ENCODE results near the gene SEPTIN12.

The SEPTIN12 gene

DNA sequence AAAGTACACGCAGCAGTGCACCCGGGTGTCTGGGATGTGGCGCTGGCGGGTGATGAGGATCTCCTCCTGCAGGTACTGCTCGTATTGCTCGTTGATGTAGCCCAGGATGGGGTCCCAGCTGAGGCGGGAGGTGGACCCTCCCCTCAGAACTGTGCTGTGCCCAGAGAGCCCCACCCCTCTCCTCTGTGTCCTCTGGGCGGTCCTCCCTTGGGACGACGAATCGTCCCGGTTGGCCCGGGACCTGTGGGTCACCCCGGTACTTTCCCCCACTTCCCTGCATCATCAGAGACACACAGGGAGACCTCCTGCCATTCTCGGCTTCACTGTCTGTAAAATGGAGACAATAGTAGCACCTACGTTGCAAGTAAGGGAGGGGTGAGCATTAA lies 4.2 kb downstream of the SEPTIN12 start:
- no peak for DNase-seq (ENCODE audit: low spot score)

DNA sequence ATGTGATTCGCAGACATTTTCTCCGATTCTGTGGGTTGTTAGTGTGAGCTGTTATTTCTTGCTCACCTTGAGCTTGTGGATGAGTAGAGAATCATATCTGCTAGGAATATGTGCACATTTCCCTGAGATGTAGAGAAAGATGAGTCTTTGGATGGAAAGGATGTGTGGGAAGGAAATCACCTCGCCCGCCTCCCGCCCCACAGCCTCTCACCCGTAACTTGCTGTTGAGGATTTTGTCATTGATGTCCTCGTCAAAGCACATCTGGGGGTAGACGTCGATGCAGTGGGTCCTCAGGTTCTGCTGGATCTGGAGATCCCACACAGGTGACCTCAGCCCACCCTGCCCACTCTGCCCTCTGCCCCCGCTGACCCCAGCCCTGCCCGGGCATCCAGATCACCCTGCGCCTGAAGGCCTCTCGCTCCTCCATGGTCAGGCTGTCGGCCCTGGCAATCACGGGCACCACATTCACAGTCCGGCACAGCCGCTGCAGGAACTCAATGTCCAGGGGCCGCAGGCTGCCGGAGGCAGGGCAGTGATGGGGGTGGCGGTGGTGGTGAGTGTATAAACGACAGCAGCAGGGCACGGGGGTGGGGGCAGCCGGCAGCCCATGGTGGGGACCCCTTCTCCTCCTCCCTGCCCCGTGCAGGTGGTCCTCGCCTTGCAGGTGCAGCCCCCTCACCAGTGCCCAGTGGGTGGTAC lies 4.7 kb downstream of the SEPTIN12 start:
- DNase-seq (ENCODE audit: low spot score), result no peak

DNA sequence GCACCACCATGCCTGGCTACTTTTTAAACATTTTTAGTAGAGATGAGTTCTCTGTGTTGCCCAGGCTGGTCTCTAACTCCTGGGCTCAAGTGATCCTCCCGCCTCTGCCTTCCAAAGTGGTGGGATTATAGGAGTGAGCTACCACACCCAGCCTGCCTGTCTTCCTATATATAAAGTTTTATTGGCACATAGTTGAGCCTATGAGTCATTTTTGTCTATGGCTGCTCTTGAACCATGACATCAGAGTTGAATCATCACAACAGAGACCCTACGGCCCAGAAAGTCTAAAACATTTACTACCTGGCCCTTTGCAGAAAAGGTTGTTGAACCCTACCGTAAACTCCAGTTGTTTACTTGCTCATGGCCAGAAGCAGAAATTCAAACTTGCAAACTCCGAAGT lies 7.9 kb downstream of the SEPTIN12 start:
- no peak for DNase-seq (ENCODE audit: low spot score)

DNA sequence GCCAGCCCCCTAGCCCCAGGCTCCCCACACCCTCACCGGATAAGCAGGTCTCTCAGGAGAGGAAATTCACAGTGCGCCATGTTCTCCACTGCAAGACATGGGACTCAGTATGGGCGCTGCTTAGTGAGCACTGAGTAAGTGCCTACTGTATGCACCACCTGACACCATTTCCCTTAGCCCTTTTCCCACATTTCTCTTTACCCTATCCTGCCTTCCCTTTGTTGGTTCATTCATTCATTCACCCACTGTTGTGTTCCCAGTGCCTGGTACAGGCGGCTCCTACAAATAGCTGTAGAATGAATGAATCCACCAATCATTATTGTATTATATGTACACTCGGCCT lies 10.1 kb downstream of the SEPTIN12 start:
- DNase-seq (ENCODE audit: low spot score), result no peak

DNA sequence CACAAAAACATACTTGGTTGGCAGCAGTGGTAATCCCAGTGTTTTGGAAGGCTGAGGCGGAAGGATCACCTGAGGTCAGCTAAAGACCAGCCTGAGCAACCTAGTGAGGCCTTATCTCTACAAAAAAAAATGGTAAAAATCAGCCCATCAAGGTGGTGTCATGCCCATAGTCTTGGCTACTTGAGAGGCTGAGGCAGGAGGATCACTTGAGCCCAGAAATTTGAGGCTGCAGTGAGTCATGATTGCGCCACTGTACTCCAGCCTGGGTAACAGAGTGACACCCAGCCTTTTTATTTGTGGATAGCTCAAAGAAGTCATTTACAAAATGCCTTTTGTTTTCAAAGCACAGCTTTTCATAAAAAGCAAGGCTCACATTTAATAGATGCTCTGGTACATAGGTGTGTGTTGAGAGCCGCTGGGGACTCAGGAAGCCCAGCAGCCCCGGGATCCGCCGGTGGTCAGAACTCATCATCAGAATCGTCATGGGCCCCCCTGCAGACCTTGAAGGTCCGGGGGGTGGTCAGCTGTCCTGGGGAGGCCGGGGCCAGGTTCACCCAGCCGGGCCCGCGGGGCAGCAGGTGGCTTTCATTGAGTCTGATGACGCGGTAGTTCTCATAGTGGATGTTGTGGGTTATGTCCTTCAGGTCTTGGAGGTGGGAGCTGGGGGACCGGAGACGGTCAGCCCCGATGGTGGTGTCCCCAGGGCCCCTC lies 10.7 kb downstream of the SEPTIN12 start:
- DNase-seq (ENCODE audit: low spot score), result no peak

DNA sequence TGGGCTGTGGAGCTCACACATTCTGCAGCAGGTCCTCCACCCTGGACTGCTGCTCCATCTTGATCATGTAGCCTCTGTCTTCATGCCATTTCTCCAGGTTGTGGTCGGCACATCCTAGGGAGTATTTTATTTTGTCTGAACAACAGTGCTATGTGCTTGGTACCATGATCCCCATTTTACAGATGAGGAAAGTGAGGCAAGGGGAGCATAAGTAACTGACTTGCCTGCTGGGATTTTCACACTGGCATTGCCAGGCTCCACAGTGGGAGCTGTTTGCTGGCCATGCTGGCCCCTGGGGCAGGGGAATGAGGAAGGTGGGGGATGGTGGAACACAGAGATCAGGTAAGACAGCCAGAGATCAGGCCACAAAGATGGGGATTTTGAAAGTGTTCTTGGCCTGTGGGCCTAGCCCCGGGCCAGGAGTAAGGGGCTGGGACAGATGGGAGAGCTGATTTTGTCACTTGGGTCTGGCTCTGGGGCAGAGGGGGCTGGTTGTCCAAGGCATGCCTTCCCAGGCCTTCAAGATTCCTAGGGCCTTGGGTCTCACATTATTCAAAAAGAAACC lies 11.9 kb downstream of the SEPTIN12 start:
- DNase-seq (ENCODE audit: low spot score), result no peak

DNA sequence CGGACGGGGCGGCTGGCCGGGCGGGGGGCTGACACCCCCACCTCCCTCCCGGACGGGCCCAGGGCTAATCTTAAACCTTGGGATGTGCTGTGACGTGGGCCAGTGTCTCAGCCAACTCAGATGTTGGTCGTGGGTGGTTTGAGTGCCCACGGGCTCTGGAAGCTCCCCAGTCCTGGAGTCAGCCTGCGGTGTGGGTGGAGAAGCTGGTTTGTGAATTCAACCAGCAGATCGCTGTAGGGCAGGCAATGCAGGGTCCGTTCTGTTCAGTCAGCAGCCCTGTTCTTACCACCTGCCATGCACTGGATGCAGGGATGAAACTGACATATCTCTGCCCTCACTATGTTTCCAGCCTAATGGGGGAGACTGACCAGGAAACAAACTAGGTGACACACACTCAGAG lies 13.1 kb downstream of the SEPTIN12 start:
- no peak for DNase-seq (ENCODE audit: low spot score)

DNA sequence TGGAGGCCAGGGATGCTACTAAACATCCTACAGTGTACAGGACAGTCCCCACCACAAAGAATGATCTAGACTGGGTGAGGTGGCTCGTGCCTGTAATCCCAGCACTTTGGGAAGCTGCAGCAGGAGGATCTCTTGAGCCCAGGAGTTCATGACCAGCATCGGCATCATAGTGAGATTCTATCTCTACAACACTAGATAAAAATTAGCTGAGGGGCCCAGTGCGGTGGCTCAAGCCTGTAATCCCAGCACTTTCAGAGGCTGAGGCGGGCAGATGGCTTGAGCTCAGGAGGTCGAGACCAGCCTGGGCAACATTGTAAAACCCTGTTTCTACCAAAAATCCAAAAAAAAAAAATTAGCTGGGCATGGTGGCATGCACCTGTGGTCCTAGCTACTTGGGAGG lies 15.8 kb downstream of the SEPTIN12 start:
- no peak for DNase-seq (ENCODE audit: low spot score)

DNA sequence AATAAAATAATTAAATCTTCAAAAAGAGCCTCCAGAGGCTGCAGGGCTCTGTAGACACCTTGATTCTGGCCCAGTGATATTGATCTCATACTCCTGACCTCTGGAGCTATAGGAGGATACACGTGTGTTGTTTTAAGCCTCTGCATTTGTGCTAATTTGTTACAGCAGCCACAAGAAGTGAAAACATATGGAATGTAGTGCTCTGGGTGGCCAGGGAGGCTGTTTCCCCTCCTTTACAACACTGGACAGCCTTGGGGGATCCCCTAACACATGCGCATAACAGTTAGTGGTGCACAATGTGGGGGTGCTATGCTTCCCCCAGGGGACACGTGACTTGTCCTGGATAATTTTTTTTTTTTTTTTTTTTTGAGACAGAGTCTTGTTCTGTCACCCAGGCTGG lies 16.5 kb downstream of the SEPTIN12 start:
- DNase-seq (ENCODE audit: low spot score), result no peak

DNA sequence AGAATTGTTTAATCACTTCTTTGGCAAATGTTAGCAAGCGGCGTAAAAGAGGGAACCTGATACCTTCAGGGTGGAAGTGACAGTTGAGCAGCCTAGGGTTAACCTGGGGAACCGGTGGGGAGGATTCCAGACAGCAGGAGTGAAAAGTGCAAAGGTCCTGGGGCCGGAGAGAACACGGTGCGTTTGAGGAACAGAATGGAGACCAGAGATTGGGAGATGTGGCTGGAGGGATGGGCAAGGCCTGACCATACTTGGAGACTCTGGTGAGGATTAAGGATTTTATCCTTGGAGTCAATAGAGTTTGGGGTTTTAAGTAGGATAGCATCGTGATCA lies 18.9 kb downstream of the SEPTIN12 start:
- DNase-seq (ENCODE audit: low spot score), result no peak

DNA sequence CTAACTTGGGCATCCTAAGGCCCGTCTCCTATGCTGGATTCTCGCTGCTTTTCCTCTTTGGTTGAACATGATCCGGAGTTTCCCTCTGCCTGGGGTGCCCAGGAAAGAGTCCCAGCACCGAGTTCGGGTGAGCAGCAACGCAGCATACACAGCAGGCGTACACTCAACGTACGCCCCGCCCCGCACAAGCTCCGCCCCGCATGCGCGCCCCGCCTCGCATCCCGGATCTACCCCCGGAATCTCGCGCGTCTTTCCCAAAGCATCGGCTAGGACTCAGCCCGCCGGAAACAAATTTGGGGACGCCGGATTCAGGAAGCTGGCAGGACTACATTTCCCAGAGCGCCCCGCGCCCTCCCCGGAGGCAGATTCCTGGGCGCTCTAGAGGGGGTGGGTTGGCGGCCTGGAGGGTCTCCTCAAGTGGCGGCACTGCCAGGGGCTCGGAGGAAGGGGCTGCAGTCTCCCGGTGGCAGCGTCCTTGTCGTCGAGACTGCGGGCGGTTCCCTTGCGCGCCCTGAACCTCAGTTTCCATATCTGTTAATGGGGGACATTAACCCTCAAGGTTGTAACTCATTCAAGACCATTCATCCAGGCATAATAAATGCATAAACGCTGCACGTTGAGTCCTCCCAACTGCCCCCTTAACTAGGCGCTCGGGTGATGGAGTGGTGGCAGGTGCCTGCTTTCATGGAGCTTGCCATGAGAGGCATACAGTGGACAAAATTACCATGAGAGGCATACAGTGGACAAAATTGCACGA lies 19.4 kb downstream of the SEPTIN12 start:
- peak; percentile 98 for DNase-seq (ENCODE audit: low spot score)

DNA sequence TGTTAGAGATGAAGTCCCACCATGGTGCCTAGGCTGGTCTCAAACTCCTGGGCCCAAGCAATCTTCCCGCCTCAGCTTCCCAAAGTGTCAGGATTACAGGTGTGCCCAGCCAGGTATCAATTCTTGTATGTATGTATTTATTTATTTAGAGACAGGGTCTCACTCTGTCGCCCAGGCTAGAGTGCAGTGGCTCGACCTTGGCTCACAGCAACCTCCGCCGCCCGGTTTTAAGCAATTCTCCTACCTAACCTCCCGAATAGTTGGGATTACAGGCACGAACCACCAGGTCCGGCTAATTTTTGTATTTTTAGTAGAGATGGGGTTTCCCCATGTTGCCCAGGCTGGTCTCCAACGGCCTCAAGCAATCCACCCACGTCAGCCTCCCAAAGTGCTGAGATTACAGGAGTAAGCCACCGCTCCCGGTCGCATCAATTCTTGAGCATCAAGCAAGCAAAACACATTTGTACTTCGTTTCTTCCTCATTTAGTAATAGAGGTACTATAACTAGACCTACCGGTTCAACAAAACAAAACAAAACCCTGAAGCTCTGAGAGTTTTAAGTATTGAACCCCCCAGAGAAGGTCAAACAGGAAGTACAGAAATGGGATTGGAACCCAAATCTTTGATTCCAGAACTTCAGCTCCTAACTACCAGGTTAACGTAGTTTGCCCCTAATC lies 20.1 kb downstream of the SEPTIN12 start:
- DNase-seq (ENCODE audit: low spot score), result no peak

DNA sequence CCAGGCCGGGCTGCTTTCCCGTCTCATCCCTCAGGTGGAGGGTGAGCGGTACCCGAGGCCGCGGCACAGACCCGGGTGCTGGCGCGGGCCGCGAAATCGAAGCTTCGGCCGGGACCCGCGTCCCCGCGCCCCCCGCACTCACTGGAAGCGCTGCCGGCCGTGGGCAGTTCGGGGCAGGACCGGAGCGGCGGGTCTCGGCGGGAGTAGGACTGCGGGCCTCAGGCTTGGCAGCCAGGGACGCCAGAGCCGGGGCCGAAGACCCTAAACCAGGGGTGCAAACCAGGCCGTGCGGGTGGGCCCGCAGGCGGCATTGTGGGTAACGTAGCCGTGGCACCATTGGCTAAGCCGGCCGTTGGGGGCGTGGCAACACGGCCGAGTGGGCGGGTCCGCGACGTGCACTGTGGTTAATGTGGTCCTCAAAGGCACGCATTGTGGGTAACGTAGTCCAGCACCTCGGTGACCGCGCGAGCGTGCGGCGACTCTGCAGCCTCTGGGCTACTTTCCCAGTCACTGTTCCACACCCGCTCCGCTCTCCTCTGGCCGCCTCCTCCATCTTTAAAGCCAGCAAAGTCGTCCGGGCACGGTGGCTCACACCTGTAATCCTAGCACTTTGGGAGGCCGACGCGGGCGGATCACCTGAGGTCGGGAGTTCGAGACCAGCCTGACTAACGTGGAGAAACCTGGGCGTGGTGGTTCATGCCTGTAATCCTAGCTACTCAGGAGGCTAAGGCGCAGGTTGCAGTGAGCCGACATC lies 21.1 kb downstream of the SEPTIN12 start, which contains the start of gene ZNF500:
ZNF500 (minus strand) TSS at position 288 of the 754 bp plus-strand sequence. CDS start 1,184 bp downstream, outside the sequence.
- peak; percentile 95 for DNase-seq (ENCODE audit: low spot score)

DNA sequence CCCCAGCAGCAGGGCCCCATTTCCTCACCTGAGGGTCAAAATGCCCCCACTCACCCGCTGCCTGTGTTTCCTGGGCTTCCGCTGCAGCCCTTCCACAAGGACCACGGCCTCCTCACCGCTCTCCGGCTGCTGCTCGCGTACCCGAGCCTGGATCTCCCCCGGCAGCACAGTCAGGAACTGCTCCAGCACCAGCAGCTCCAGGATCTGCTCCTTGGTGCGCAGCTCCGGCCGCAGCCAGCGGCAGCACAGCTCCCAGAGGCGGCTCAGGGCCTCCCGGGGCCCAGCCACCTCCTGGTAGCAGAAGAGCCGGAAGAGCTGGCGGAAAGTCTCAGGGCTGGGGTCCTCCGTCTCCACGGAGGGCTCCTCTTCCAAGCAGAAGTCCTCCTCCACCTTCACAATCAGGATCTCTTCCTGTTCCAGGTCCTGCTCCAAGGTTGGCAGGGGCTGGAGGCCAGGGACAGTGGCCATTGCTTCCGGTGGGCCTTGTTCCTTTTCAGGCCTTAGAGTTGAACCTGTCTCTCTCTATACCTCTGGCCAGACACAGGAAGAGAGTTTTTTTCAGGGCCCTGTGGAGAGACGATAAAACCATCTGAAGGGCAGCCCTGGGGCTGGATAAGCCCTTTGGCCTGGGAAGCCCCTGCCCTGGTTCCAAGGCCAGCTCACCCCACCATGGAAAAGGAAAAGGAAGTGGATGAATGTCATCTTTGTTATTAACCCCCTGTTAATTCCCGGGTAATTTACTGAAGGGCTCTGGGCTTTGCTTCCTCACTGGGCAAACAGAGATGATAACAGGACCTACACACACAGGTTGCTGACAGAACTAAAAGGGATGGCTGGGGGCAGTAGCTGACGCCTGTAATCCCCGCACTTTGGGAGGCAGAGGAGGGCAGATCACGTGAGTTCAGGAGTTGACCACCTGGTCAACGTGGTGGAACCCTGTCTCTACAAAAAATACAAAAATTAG lies 22.4 kb downstream of the SEPTIN12 start:
- DNase-seq (ENCODE audit: low spot score), result no peak

DNA sequence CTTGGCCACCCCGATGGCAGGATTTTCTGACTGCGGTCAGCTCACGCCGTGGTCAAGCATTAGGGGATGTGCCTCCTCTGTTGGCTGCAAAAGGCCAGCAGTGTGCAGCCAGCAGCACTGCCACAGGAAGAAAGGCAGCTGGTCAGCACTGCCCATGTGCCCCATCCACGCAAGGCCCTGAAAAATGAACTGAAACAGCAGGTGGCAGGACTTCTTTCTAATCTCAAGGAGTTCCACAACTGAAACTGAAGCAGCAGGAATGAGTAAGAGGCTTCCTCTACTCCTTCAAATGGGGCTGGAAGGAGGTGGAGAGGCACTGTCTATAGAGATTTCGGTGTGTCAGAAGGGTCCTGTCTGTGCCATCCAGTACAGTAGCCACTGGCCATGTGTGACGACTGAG lies 24.4 kb downstream of the SEPTIN12 start:
- DNase-seq (ENCODE audit: low spot score), result no peak

DNA sequence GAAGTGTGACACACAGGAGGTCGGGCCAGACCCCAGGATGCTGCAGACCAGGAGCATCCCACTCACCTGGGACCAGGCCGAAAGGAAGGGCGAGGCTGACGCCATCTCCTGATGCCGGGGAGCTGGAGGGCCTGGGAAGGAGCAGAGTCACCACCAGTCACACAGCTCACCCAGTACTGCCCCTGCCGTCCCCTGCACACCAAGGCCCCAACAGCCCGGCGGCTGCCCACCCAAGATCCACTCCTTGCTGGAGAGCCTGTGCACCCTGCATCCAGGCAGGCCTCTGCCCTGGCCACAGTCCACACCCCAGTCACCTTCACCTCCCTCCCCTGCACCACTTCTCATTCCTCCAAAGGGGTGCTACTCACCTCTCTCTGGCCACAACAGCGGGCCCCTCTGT lies 25.9 kb downstream of the SEPTIN12 start:
- no peak for DNase-seq (ENCODE audit: low spot score)

DNA sequence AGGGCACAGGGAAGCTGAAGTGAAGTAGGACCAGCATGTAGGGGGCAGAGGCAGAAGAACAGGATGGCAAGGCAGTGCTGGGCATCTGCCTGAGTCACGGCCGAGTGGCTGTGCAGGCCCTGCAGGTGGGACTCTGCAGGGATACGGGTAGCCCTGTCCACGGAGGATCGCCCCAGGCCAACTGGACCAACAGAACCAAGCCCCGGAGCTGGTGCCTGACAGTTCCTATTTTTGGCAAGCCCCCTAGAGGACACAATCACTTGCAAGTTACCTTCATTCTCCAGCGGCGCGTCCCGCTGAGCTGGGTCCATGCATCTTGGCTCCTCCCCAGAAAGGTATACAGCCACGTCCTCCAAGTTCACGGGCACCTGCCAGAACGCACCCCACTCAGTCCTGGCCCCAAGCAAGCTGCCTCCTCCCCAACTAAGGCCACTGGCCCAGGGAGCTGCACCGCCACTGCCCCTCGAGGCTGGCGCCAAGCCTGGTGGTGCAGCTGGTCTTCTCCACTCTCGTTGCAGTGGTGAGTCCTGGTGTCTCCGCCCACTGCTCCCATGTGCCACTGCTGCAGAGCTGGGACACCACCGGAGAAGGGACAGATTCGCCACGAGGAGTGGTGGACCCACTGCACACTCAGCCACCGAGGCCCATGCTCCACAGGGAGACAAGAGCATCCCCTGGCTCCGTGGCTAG lies 27.8 kb downstream of the SEPTIN12 start:
- no peak for DNase-seq (ENCODE audit: low spot score)

DNA sequence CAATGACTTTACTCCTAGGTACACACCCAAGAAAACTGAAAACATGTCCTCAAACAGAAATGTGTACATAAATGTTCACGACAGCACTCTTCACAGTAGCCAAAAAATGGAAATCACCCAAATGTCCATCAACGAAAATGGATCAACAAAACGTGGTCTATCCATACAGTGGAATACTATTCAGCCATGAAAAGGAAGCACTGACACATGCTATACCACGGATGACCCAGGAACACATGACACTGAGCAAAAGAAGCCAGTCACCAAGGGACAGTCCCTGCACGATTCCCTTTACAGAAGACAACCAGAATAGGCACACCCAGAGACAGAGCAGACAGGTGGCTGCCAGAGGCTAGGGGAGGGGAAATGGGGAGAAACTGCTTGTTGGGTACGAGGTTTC lies 32.5 kb downstream of the SEPTIN12 start:
- DNase-seq (ENCODE audit: low spot score), result no peak

DNA sequence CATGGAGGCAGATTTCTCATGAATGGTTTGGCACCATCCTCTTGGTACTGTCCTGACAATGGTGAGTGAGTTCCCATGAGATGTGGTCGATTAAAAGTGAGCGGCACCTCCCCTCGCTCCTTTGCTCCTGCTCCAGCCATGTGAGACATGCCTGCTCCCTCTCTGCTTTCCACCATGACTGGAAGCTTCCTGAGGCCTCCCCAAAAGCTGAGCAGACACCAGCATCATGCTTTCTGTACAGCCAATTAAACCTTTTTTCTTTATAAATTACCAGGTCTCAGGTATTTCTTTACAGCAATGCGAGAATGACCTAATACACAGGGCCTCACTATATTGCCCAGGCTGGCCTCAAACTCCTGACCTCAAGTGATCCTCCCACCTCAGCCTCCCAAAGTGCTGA lies 33.3 kb downstream of the SEPTIN12 start:
- no peak for DNase-seq (ENCODE audit: low spot score)

DNA sequence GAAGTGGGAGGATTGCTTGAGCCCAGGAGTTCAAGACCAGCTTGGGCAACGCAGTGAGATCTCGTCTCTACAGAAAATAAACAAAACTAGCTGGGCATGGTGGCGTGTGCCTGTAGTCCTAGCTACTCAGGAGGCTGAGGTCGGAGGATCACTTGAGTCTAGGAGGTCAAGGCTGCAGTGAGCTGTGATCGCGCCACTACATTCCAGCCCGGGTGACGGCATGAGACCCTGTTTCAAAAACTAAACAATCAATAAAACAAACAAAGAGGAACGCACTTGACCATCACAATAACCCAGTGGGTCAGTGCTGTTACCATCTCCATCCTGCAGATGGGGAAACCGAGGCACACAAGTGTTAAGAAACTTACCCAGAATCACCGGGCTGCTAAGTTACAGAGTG lies 34.9 kb downstream of the SEPTIN12 start:
- DNase-seq (ENCODE audit: low spot score), result no peak
